SK-N-SH (cell line): ENCODE measurements around the gene STARD3. TPM values are rescaled to one million over a fixed set of nuclear protein-coding genes. Genes with fewer than 3 reads are reported as not detected.

Experiments
- CTCF ChIA-PET: fragments of 300-600, 350-600 bp; formaldehyde crosslinking; extraction: SDS; loops from one replicate; lab custom pipeline; 2021; lab: Yijun Ruan, JAX
- POLR2A ChIA-PET: fragments of 350-600 bp; sonication (Branson Sonifier 250); formaldehyde crosslinking; extraction: SDS; loops from one replicate; lab custom pipeline; 2020; ENCODE audit warnings: antibody characterized with exemption, inconsistent platforms; lab: Yijun Ruan, JAX
- DNase-seq: peaks from one replicate; pipeline ENCODE4 v3.0.0; 2012
- H2AFZ ChIP-seq: fragments of 200-600 bp; sonication (generic); 2 replicates; pipeline ENCODE4 v1.8.1; 2016; ENCODE audit warnings: antibody characterized with exemption, mild to moderate bottlenecking, low read depth
- H3F3A ChIP-seq: fragments of 200-600 bp; sonication (generic); replicated peaks from 2 replicates; pipeline ENCODE3; 2016; ENCODE audit warnings: antibody characterized with exemption, mild to moderate bottlenecking; ENCODE audit not compliant: insufficient read depth
- H3K27ac ChIP-seq, 2 experiments: fragments of 200-500 bp in 1 of 2; fragments of 200-600 bp in 1 of 2; sonication (Bioruptor generic) in 1 of 2; sonication (generic), shearing (Covaris generic) in 1 of 2; 2 replicates each; pipeline versions ENCODE4 v1.5.1 to v1.6.1; 2014 to 2016; ENCODE audit warnings: low read depth in 2 of 2, inconsistent platforms in 1 of 2, low read length in 1 of 2, mild to moderate bottlenecking in 1 of 2, mixed read lengths in 1 of 2
- H3K27me3 ChIP-seq: fragments of 200-600 bp; sonication (generic), shearing (Covaris generic); 2 replicates; pipeline ENCODE4 v1.6.1; 2016; ENCODE audit warnings: mixed run types; ENCODE audit not compliant: insufficient read depth
- H3K36me3 ChIP-seq, 2 experiments: fragments of 200-500 bp in 1 of 2; fragments of 200-600 bp in 1 of 2; sonication (Bioruptor generic) in 1 of 2; sonication (generic) in 1 of 2; replicated peaks in 1 of 2; 2 replicates each; pipeline versions ENCODE3 to v1.5.1; 2014 to 2016; ENCODE audit warnings: low read length in 1 of 2, mild to moderate bottlenecking in 1 of 2; ENCODE audit not compliant: insufficient read depth in 2 of 2, control insufficient read depth in 1 of 2
- H3K4me1 ChIP-seq, 2 experiments: fragments of 200-500 bp in 1 of 2; fragments of 200-600 bp in 1 of 2; sonication (Bioruptor generic) in 1 of 2; sonication (generic), shearing (Covaris generic) in 1 of 2; 2 replicates each; pipeline versions ENCODE4 v1.5.1 to v1.6.1; 2014 to 2016; ENCODE audit warnings: low read depth in 1 of 2, low read length in 1 of 2, mixed run types in 1 of 2; ENCODE audit not compliant: insufficient read depth in 2 of 2, control insufficient read depth in 1 of 2
- H3K4me2 ChIP-seq: fragments of 200-600 bp; sonication (generic), shearing (Covaris generic); 2 replicates; pipeline ENCODE4 v1.6.1; 2017; ENCODE audit warnings: mixed run types
- H3K4me3 ChIP-seq, 2 experiments: fragments of 200-500 bp in 1 of 2; fragments of 200-600 bp in 1 of 2; sonication (Bioruptor generic) in 1 of 2; sonication (generic), shearing (Covaris generic) in 1 of 2; 2 replicates each; pipeline versions ENCODE4 v1.5.1 to v1.8.1; 2014 to 2016; ENCODE audit warnings: low read depth in 2 of 2, inconsistent platforms in 1 of 2, low read length in 1 of 2, mild to moderate bottlenecking in 1 of 2, mixed read lengths in 1 of 2, moderate library complexity in 1 of 2
- H3K79me2 ChIP-seq: fragments of 200-600 bp; sonication (generic); 2 replicates; pipeline ENCODE4 v1.8.1; 2017; ENCODE audit warnings: mild to moderate bottlenecking; ENCODE audit not compliant: insufficient read depth
- H3K9ac ChIP-seq: fragments of 200-600 bp; sonication (generic); 2 replicates; pipeline ENCODE4 v1.6.1; 2017; ENCODE audit warnings: mixed run types
- H3K9me2 ChIP-seq: fragments of 200-600 bp; sonication (generic); 2 replicates; pipeline ENCODE4 v1.6.1; 2017; ENCODE audit warnings: mixed run types
- H3K9me3 ChIP-seq: fragments of 200-600 bp; sonication (generic); 2 replicates; pipeline ENCODE4 v1.6.1; 2017; ENCODE audit warnings: mixed run types, mild to moderate bottlenecking, moderate library complexity
- H4K20me1 ChIP-seq: fragments of 200-600 bp; sonication (generic); 2 replicates; pipeline ENCODE4 v1.6.1; 2017; ENCODE audit warnings: mild to moderate bottlenecking, mixed run types; ENCODE audit not compliant: insufficient read depth
- ELF1 ChIP-seq: IDR thresholded peaks from 2 replicates; pipeline ENCODE4 v1.4.0; 2012
- EZH2phosphoT487 ChIP-seq: fragments of 200-600 bp; sonication (generic); IDR thresholded peaks from 2 replicates; pipeline ENCODE4 v1.6.1; 2017; ENCODE audit warnings: low read depth, mixed run types, mild to moderate bottlenecking, antibody characterized with exemption, moderate library complexity, borderline replicate concordance
- FOSL2 ChIP-seq: IDR thresholded peaks from 2 replicates; pipeline ENCODE4 v1.4.0; 2012; ENCODE audit warnings: low read depth, mild to moderate bottlenecking, moderate library complexity, borderline replicate concordance
- FOXJ3 ChIP-seq: sonication (generic); formaldehyde crosslinking; IDR thresholded peaks from 2 replicates; pipeline ENCODE4 v1.5.1; 2020; ENCODE audit warnings: mild to moderate bottlenecking, missing genetic modification reagents
- IRF3 ChIP-seq: fragments of 150-350 bp; IDR thresholded peaks from 2 replicates; pipeline ENCODE4 v1.6.1; 2016; ENCODE audit warnings: mild to moderate bottlenecking, low read depth, low read length
- JUND ChIP-seq: IDR thresholded peaks from 2 replicates; pipeline ENCODE4 v1.4.0; 2012
- MAX ChIP-seq: IDR thresholded peaks from 2 replicates; pipeline ENCODE4 v1.4.0; 2012; ENCODE audit warnings: low read depth
- NFIC ChIP-seq: IDR thresholded peaks from 2 replicates; pipeline ENCODE4 v1.4.0; 2012; ENCODE audit warnings: borderline replicate concordance
- RCOR1 ChIP-seq: fragments of 150-350 bp; IDR thresholded peaks from 2 replicates; pipeline ENCODE4 v1.6.1; 2017; ENCODE audit warnings: antibody characterized with exemption, low read length
- REST ChIP-seq: IDR thresholded peaks from 2 replicates; pipeline ENCODE4 v1.6.1; 2012; ENCODE audit warnings: mild to moderate bottlenecking, low read depth, low read length, moderate library complexity
- RFX5 ChIP-seq: IDR thresholded peaks from 2 replicates; pipeline ENCODE4 v1.6.1; 2012; ENCODE audit warnings: mild to moderate bottlenecking, improper control_type of control experiment, low read length
- RXRA ChIP-seq: IDR thresholded peaks from 2 replicates; pipeline ENCODE4 v1.4.0; 2012; ENCODE audit warnings: low read depth, mild to moderate bottlenecking, borderline replicate concordance
- SIN3A ChIP-seq: IDR thresholded peaks from 2 replicates; pipeline ENCODE4 v1.6.1; 2012; ENCODE audit warnings: low read depth, mild to moderate bottlenecking, low read length, moderate library complexity, borderline replicate concordance
- SMC3 ChIP-seq: IDR thresholded peaks from 2 replicates; pipeline ENCODE4 v1.6.1; 2012; ENCODE audit warnings: low read depth, low read length, improper control_type of control experiment
- TEAD4 ChIP-seq: IDR thresholded peaks from 2 replicates; pipeline ENCODE4 v1.4.0; 2012; ENCODE audit warnings: mild to moderate bottlenecking, borderline replicate concordance; ENCODE audit not compliant: insufficient read depth
- YY1 ChIP-seq: IDR thresholded peaks from 2 replicates; pipeline ENCODE4 v1.4.0; 2012; ENCODE audit warnings: low read depth, mild to moderate bottlenecking
- WGBS: methylation state at CpG from one replicate; pipeline ENCODE4 v1.1.6; 2017; ENCODE audit warnings: low lambda C conversion rate; 5-methylcytosine and 5-hydroxymethylcytosine counted together
- polyA plus RNA-seq, 3 experiments: library from polyadenylated mRNA; depleted of rRNA; stranded (reverse); fragments of >200 nt; gene quantifications; 2 replicates each; pipeline ENCODE4 v1.2.3, GENCODE V29; 2012

STARD3 gene
- polyA plus RNA-seq, 1 of the 3 experiments (the other 2 are of a cell fraction), result 76.8 TPM

GRCh38 chr17:39673335-39674081, 36.6 kb downstream of the STARD3 start:
- Histone ChIP-seq H3K27ac (no peak overlapping the region), H3K9me2 (no peaks in the 10 kb centered on the region), H3K9me3 (no peaks in the 10 kb centered on the region), H3F3A (no peaks in the 10 kb centered on the region), H3K9ac (no peak overlapping the region), H2AFZ (no peak overlapping the region), H3K36me3 (no peaks in the 10 kb centered on the region), H3K4me2 (no peak overlapping the region), H3K4me1 (peaks cover 0 to 2% of the 10 kb centered on the region in 2 experiments; a peak in 1 of 4 replicates), H3K79me2 (no peaks in the 10 kb centered on the region), H3K4me3 (no peak overlapping the region), H3K27me3 (no peaks in the 10 kb centered on the region), H4K20me1 (no peaks in the 10 kb centered on the region)
- TF ChIP-seq FOXJ3 (CRISPR knock-in tag) (no peak), FOSL2 (no peak), TEAD4 (no peak), REST (no peak), SMC3 (no peak), IRF3 (no peak), YY1 (no peak), RXRA (no peak), RFX5 (no peak), SIN3A (no peak), RCOR1 (no peak), ELF1 (no peak)
- WGBS, result 36% methylated on average over 6 of the region's 13 CpGs
- ChIA-PET POLR2A (no interaction called here), CTCF (interaction anchor here (2.1 to 15.8 kb wide), 4 partner anchors 20 to 57 kb away, joined by 8 to 279 read pairs (median 80); partner anchors contain the start of genes MIEN1 and PPP1R1B)
- DNase-seq, result no peak

- DNase-seq, result no peak
- 66% methylated on average over 5 of the region's 5 CpGs for WGBS
- peaks cover 0 to 2% of the 10 kb centered on the region in 2 experiments; a peak in 1 of 4 replicates for H3K4me1 ChIP-seq
- no peaks in the 10 kb centered on the region for H3F3A ChIP-seq
- ChIA-PET CTCF (interaction anchor here (1.9 to 15.8 kb wide), 4 partner anchors 21 to 56 kb away, joined by 7 to 279 read pairs (median 78); partner anchors contain the start of genes MIEN1 and PPP1R1B), POLR2A (no interaction called here)
- no peak overlapping the region for H3K4me2 ChIP-seq
- H3K79me2 ChIP-seq, result no peaks in the 10 kb centered on the region
- no peak overlapping the region for H3K4me3 ChIP-seq
- H3K36me3 ChIP-seq, result no peaks in the 10 kb centered on the region
- no peaks in the 10 kb centered on the region for H3K9me2 ChIP-seq
- no peak overlapping the region for H2AFZ ChIP-seq
- H3K9ac ChIP-seq, result no peak overlapping the region
- H3K27me3 ChIP-seq, result no peaks in the 10 kb centered on the region
- no peak overlapping the region for H3K27ac ChIP-seq
- no peaks in the 10 kb centered on the region for H3K9me3 ChIP-seq
- no peaks in the 10 kb centered on the region for H4K20me1 ChIP-seq
- no peak for TF ChIP-seq NFIC
- no peak for TF ChIP-seq EZH2phosphoT487
- no peak for TF ChIP-seq RFX5
- no peak for TF ChIP-seq FOSL2
- no peak for TF ChIP-seq JUND
- no peak for TF ChIP-seq IRF3
- TF ChIP-seq REST, result no peak
- no peak for TF ChIP-seq SIN3A
- no peak for TF ChIP-seq MAX
These were observed 37.2 kb downstream of the STARD3 start for GRCh38 chr17:39674179-39674578.
